ENCODE data around the gene VMAC.

The VMAC gene

GRCh38 chr19:5921516-5922160 is 17.0 kb downstream of the VMAC start:
- H3K4me3 ChIP-seq = no peak overlapping the region
- peaks cover 74% of the 10 kb centered on the region for H3K36me3 ChIP-seq (replicated peaks)
- no peaks in the 10 kb centered on the region for H3K27me3 ChIP-seq (ENCODE audit: low read depth)
- no peaks in the 10 kb centered on the region for H3K4me1 ChIP-seq
- H3K9me3 ChIP-seq = no peaks in the 10 kb centered on the region
- in situ Hi-C loops (cut with MboI; ENCODE audit: low sequenced_read_pairs) = no loop called here
- DNase-seq (ENCODE audit: low spot score in 2 of 2) = no peak

- H3K36me3 ChIP-seq (replicated peaks) = peaks cover 76% of the 10 kb centered on the region
- no peaks in the 10 kb centered on the region for H3K27me3 ChIP-seq (ENCODE audit: low read depth)
- in situ Hi-C loops (cut with MboI; ENCODE audit: low sequenced_read_pairs) = no loop called here
- H3K4me3 ChIP-seq = no peak overlapping the region
- no peak for DNase-seq (ENCODE audit: low spot score in 2 of 2)
- H3K9me3 ChIP-seq = no peaks in the 10 kb centered on the region
- no peaks in the 10 kb centered on the region for H3K4me1 ChIP-seq
These were observed 17.5 kb downstream of the VMAC start for GRCh38 chr19:5922161-5922545.

GRCh38 chr19:5923356-5923755 is 18.7 kb downstream of the VMAC start:
- no peaks in the 10 kb centered on the region for H3K4me1 ChIP-seq
- DNase-seq (ENCODE audit: low spot score in 2 of 2) = no peak
- no peaks in the 10 kb centered on the region for H3K9me3 ChIP-seq
- H3K4me3 ChIP-seq = no peak overlapping the region
- in situ Hi-C loops (cut with MboI; ENCODE audit: low sequenced_read_pairs) = no loop called here
- H3K36me3 ChIP-seq (replicated peaks) = peaks cover 81% of the 10 kb centered on the region
- H3K27me3 ChIP-seq (ENCODE audit: low read depth) = no peaks in the 10 kb centered on the region

GRCh38 chr19:5925830-5926427 is 21.3 kb downstream of the VMAC start:
- in situ Hi-C loops (cut with MboI; ENCODE audit: low sequenced_read_pairs) = no loop called here
- DNase-seq (ENCODE audit: low spot score in 2 of 2) = no peak
- H3K9me3 ChIP-seq = no peaks in the 10 kb centered on the region
- no peaks in the 10 kb centered on the region for H3K27me3 ChIP-seq (ENCODE audit: low read depth)
- H3K36me3 ChIP-seq (replicated peaks) = peaks cover 90% of the 10 kb centered on the region
- no peak overlapping the region for H3K4me3 ChIP-seq
- H3K4me1 ChIP-seq = no peaks in the 10 kb centered on the region

- no peaks in the 10 kb centered on the region for H3K27me3 ChIP-seq (ENCODE audit: low read depth)
- no peaks in the 10 kb centered on the region for H3K4me1 ChIP-seq
- DNase-seq (ENCODE audit: low spot score in 2 of 2) = no peak
- no peaks in the 10 kb centered on the region for H3K9me3 ChIP-seq
- in situ Hi-C loops (cut with MboI; ENCODE audit: low sequenced_read_pairs) = no loop called here
- H3K4me3 ChIP-seq = no peak overlapping the region
- peaks cover 94% of the 10 kb centered on the region for H3K36me3 ChIP-seq (replicated peaks)
These were observed 22.2 kb downstream of the VMAC start for GRCh38 chr19:5926641-5927440.

GRCh38 chr19:5927441-5927821 is 22.8 kb downstream of the VMAC start:
- no peaks in the 10 kb centered on the region for H3K9me3 ChIP-seq
- H3K36me3 ChIP-seq (replicated peaks) = peaks cover 92% of the 10 kb centered on the region
- no peaks in the 10 kb centered on the region for H3K4me1 ChIP-seq
- in situ Hi-C loops (cut with MboI; ENCODE audit: low sequenced_read_pairs) = no loop called here
- no peaks in the 10 kb centered on the region for H3K27me3 ChIP-seq (ENCODE audit: low read depth)
- DNase-seq (ENCODE audit: low spot score in 2 of 2) = no peak
- no peak overlapping the region for H3K4me3 ChIP-seq

- Histone ChIP-seq H3K4me3 (no peak overlapping the region), H3K36me3 (replicated peaks) (peaks cover 80% of the 10 kb centered on the region), H3K9me3 (no peaks in the 10 kb centered on the region), H3K4me1 (no peaks in the 10 kb centered on the region), H3K27me3 (ENCODE audit: low read depth) (no peaks in the 10 kb centered on the region)
- in situ Hi-C loops (cut with MboI; ENCODE audit: low sequenced_read_pairs) = no loop called here
- no peak for DNase-seq (ENCODE audit: low spot score in 2 of 2)
These were observed 24.5 kb downstream of the VMAC start for GRCh38 chr19:5929179-5929578.

GRCh38 chr19:5929625-5930024 is 25.0 kb downstream of the VMAC start:
- no peaks in the 10 kb centered on the region for H3K4me1 ChIP-seq
- H3K36me3 ChIP-seq (replicated peaks) = peaks cover 76% of the 10 kb centered on the region
- in situ Hi-C loops (cut with MboI; ENCODE audit: low sequenced_read_pairs) = no loop called here
- DNase-seq (ENCODE audit: low spot score in 2 of 2) = no peak
- no peak overlapping the region for H3K4me3 ChIP-seq
- H3K9me3 ChIP-seq = no peaks in the 10 kb centered on the region
- no peaks in the 10 kb centered on the region for H3K27me3 ChIP-seq (ENCODE audit: low read depth)

- Histone ChIP-seq H3K9me3 (no peaks in the 10 kb centered on the region), H3K4me1 (no peaks in the 10 kb centered on the region), H3K36me3 (replicated peaks) (peaks cover 62% of the 10 kb centered on the region), H3K4me3 (no peak overlapping the region), H3K27me3 (ENCODE audit: low read depth) (no peaks in the 10 kb centered on the region)
- in situ Hi-C loops (cut with MboI; ENCODE audit: low sequenced_read_pairs) = no loop called here
- no peak for DNase-seq (ENCODE audit: low spot score in 2 of 2)
These were observed 26.6 kb downstream of the VMAC start for GRCh38 chr19:5931251-5931650.

GRCh38 chr19:5932146-5932545 is 27.5 kb downstream of the VMAC start:
- no peak overlapping the region for H3K4me3 ChIP-seq
- no peaks in the 10 kb centered on the region for H3K9me3 ChIP-seq
- in situ Hi-C loops (cut with MboI; ENCODE audit: low sequenced_read_pairs) = no loop called here
- no peak for DNase-seq (ENCODE audit: low spot score in 2 of 2)
- no peaks in the 10 kb centered on the region for H3K27me3 ChIP-seq (ENCODE audit: low read depth)
- H3K36me3 ChIP-seq (replicated peaks) = peaks cover 57% of the 10 kb centered on the region
- no peaks in the 10 kb centered on the region for H3K4me1 ChIP-seq

- in situ Hi-C loops (cut with MboI; ENCODE audit: low sequenced_read_pairs) = no loop called here
- H3K4me1 ChIP-seq = no peaks in the 10 kb centered on the region
- no peaks in the 10 kb centered on the region for H3K9me3 ChIP-seq
- DNase-seq (ENCODE audit: low spot score in 2 of 2) = no peak
- H3K27me3 ChIP-seq (ENCODE audit: low read depth) = no peaks in the 10 kb centered on the region
- H3K36me3 ChIP-seq (replicated peaks) = peaks cover 56% of the 10 kb centered on the region
- H3K4me3 ChIP-seq = no peak overlapping the region
These were observed 28.1 kb downstream of the VMAC start for GRCh38 chr19:5932609-5933262.

- Histone ChIP-seq H3K4me1 (no peaks in the 10 kb centered on the region), H3K36me3 (replicated peaks) (peaks cover 52% of the 10 kb centered on the region), H3K4me3 (no peak overlapping the region), H3K27me3 (ENCODE audit: low read depth) (no peaks in the 10 kb centered on the region), H3K9me3 (no peaks in the 10 kb centered on the region)
- no peak for DNase-seq (ENCODE audit: low spot score in 2 of 2)
- in situ Hi-C loops (cut with MboI; ENCODE audit: low sequenced_read_pairs) = no loop called here
These were observed 28.9 kb downstream of the VMAC start for GRCh38 chr19:5933391-5934068.

- in situ Hi-C loops (cut with MboI; ENCODE audit: low sequenced_read_pairs) = no loop called here
- Histone ChIP-seq H3K27me3 (ENCODE audit: low read depth) (no peaks in the 10 kb centered on the region), H3K4me1 (no peaks in the 10 kb centered on the region), H3K4me3 (no peak overlapping the region), H3K9me3 (no peaks in the 10 kb centered on the region), H3K36me3 (replicated peaks) (peaks cover 47% of the 10 kb centered on the region)
- no peak for DNase-seq (ENCODE audit: low spot score in 2 of 2)
These were observed 29.4 kb downstream of the VMAC start for GRCh38 chr19:5934069-5934401.
